NCI-H748 (cell line): ENCODE measurements around the gene RABL6.
"Not testable (repeated sequence)": the region's sequence is repeated elsewhere in the genome, so short reads cannot be mapped to it uniquely, and the experiment has no call there.

Experiments used
- DNase-seq: peaks from one replicate; lab custom pipeline; 2025; ENCODE audit not compliant: unreplicated experiment; lab: John Stamatoyannopoulos, UW

Gene RABL6

GRCh38 chr9:136875155-136875554 is 67.4 kb downstream of the RABL6 start:
- no peak for DNase-seq

GRCh38 chr9:136876476-136876875 is 68.7 kb downstream of the RABL6 start:
- DNase-seq, result no peak

- DNase-seq, result no peak
These were observed 72.9 kb downstream of the RABL6 start for GRCh38 chr9:136880651-136881050.

- DNase-seq, result no peak
These were observed 74.0 kb downstream of the RABL6 start for GRCh38 chr9:136881691-136882108.

GRCh38 chr9:136882109-136882946 is 74.6 kb downstream of the RABL6 start:
- DNase-seq, result peak; percentile 38

- DNase-seq, result not testable (repeated sequence)
These were observed 75.2 kb downstream of the RABL6 start for GRCh38 chr9:136882947-136883283.

GRCh38 chr9:136883670-136884069 is 75.9 kb downstream of the RABL6 start:
- DNase-seq, result not testable (repeated sequence)

- peak; percentile 99 for DNase-seq
These were observed 78.3 kb downstream of the RABL6 start, which contains the start of gene TRAF2 for GRCh38 chr9:136885950-136886578. TSS of gene TRAF2 (plus strand) at chr9:136886516. CDS start at chr9:136898741, 12,225 bp downstream.

GRCh38 chr9:136886610-136887597 is 79.2 kb downstream of the RABL6 start:
- DNase-seq, result peak; percentile 67

GRCh38 chr9:136888454-136888853 is 80.7 kb downstream of the RABL6 start:
- no peak for DNase-seq

- no peak for DNase-seq
These were observed 82.1 kb downstream of the RABL6 start for GRCh38 chr9:136889858-136890257.

GRCh38 chr9:136890661-136891060 is 82.9 kb downstream of the RABL6 start:
- no peak for DNase-seq
